ENCODE data around the gene EIF2D.
"Not testable (repeated sequence)": the region's sequence is repeated elsewhere in the genome, so short reads cannot be mapped to it uniquely, and the experiment has no call there.

The EIF2D gene

GRCh38 chr1:206635080-206635977, 23.1 kb upstream of the EIF2D start, which contains the start of gene DYRK3:
TSS of gene DYRK3 (plus strand) at chr1:206635536. CDS start at chr1:206635704, 168 bp downstream.
- peak; percentile 95 for DNase-seq (ENCODE audit: low spot score)

DNA sequence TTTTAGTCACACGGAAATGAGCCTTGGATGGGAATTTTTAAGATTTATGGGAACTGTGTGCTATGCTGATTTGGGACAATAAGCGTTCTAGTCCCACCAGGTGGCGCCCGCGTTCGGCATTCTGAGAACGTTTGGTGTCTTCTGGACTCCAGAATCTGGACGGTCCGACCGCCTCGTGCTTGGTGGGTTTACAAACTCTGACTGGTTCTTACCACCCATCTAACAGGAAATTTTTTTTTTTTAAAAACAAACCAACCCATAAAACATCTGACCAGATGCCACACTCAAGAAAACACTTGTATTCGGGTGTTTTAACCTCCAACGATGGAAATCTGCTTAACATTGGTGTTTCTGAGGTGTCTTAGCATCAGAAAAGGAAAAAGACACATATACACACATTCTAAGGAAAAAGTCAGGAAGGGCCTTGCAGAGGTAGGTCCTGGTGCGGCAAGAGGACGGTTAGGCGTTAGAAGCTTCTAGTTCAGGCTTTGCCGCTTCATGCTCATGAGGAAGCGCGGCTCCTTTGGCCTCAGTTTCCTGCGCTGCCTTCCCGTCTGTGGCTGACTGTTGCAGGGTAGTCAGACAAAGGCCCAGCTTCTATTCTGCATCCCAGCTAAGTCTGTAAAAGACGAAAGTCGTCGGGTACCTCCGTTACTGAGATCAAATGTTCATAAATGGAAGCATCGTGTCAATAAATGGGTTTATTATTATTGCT, 22.3 kb upstream of the EIF2D start:
- peak; percentile 89 for DNase-seq (ENCODE audit: low spot score)

GRCh38 chr1:206633708-206634121, 21.4 kb upstream of the EIF2D start:
- DNase-seq (ENCODE audit: low spot score): no peak

DNA sequence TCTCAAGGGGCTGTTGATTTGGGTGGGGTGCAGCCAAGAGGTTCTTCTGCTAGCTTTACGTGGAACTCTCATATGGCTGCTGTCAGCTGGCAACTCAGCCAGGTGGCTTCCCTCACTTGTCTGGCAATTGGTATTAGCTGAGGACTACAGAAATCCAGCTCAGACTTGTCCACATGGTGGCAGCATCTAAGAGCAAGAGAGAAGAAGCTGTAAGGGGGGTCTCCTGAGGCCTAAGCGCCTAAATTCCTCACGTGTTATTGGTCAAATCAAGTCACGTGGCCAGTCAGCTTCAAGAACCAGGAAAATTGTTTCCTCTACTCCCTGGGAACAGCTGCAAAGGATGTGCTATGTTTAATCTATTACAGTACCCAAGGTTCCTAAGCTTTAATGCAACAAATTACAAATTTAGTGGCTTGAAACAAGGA, 18.8 kb upstream of the EIF2D start:
- peak; percentile 40 for DNase-seq (ENCODE audit: low spot score)

DNA sequence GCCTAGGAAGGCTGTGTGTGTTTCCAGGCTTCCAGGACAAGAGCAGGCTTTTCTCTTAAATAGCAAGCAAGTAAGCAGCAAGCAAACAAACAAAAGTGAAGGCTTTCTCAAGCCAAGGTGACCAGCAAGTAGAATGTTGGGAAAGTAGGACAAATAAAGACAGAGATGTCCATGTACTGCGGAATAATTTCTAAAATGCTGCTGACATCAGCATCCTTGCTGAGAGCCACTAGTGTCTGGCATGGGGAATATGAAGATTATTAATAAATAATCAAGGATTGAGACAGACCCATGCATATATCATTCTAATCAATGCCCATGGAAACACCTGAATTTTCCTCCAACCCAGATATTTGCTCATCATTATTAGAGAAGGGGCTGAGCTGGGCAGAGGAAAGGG, 16.7 kb upstream of the EIF2D start:
- DNase-seq (ENCODE audit: low spot score): no peak

DNA sequence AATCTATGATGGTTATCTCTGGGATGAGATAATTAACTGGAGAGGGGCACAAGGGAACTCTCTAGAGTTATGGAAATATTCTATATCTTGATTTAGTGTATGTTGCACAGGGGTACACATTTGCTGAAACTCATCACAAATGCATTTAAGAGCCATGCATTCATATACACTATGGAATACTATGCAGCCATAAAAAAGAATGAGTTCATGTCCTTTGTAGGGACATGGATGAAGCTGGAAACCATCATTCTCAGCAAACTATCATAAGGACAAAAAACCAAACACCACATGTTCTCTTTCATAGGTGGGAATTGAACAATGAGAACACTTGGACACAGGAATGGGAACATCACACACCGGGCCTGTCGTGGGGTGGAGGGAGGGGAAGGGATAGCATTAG, 14.1 kb upstream of the EIF2D start:
- not testable (repeated sequence) for DNase-seq (ENCODE audit: low spot score)

DNA sequence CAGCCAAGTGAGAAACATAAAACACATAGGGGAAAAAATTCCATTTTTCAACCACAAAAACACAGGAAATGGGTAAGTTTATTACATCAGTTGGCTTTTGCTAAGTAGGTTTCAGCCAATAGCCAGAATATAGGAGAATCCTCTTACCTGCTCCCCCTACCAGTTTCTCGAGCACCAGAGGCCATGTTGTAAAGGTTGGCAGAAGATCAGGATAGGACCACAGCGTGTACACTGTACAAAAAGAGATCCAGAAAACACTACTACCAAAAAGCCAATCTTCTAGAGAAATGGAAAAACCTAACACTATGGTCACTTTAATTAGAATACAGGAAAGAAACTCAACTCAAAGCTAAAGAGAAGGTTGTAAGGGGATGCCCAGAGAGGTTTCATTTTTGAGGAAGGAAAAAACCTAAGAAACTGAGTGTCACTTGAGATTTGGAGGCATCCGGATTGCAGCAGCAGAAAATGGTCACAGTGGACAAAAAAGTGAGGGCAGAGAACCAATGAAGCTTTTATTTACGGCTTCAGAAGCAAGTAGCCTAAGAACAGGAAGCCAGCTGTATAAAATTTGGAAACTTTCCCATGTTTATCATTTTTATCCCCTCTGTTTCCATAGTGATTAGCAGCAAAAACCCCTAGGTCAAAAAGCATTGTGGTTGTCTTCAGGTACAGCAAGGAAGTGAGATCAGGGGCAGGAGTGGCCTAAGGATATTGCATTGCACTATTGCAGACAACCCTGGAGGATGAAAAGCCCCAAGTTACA, 2.9 kb downstream of the EIF2D start:
- no peak for DNase-seq (ENCODE audit: low spot score)

DNA sequence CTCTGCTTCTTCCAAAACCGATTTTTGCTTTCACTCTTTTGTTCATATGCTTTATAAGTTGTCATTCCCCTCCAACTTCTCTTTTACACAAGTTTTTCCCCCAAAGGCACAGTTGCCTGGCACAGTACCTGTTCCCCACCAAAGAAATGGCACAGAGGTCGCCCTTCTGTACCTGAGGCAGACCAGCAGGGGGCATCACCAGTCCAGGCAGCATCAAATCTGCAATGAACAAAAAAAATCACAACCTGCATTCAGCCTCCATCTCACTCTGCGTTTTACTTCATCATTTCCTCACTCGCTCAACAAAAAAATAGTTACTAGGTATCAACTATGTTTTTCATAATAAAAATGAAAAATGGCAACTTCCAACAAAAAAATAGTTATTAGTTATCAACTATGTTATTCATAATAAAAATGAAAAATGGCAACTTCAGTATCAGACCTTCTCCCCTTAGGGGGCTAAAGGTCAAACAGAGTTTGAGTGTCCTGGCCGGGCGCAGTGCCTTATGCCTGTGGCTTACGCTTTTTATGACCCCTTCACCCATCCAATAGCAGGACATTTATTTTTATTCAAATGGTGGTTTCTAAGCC, 4.1 kb downstream of the EIF2D start:
- DNase-seq (ENCODE audit: low spot score): peak; percentile 47

GRCh38 chr1:206606867-206607266, 5.4 kb downstream of the EIF2D start:
- DNase-seq (ENCODE audit: low spot score): peak; percentile 18

DNA sequence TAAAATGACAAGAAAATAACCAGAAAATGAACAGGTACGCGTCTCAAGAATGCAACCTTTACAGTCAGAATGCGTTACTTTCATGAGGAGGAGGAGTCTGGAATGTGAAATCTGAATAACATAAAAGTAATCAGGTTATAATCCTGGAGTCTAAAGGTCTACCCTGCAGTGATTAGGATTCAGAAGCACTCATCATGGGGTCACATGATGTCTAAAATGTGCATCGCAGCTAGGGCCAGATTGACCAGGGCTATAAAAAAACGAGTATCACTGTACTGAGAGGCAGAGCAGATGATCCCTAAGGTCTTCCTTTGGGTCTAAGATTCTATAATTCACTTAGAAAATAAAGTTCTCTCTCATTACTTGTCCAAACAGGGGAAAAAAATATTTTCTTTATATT, 7.4 kb downstream of the EIF2D start:
- no peak for DNase-seq (ENCODE audit: low spot score)

GRCh38 chr1:206600527-206600926, 11.7 kb downstream of the EIF2D start:
- DNase-seq (ENCODE audit: low spot score): no peak

- DNase-seq (ENCODE audit: low spot score): no peak
These were observed 16.0 kb downstream of the EIF2D start for GRCh38 chr1:206596319-206596666.

- DNase-seq (ENCODE audit: low spot score): no peak
These were observed 16.5 kb downstream of the EIF2D start for GRCh38 chr1:206595581-206596318.

DNA sequence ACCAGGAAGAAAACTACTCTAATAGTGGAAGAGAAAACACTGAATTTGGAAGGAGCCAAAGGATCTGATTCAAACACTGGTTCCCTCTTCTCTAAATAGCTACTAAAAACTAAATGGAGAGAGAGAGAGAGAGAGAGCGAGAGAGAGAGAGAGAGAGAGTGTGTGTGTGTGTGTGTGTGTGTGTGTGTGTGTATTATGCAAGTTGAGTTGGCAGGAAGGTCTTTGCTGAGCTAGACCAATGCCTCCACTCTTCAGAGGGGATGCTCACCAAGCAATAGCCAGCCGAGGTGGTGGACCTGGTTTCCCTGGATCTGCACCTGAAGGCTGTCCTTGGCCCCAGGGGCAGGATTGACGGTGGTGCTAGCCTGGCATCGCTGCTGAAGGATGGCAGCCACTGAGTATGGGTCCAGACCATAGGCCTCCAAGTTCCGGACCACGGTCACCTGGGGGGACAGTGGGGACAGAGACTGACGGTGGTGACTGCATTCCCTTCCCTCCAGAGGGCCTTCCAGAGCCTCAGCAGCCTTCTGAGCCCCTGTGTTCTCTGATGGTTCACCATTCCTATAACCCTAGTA, 18.8 kb downstream of the EIF2D start:
- no peak for DNase-seq (ENCODE audit: low spot score)

GRCh38 chr1:206591696-206592095, 20.6 kb downstream of the EIF2D start:
- no peak for DNase-seq (ENCODE audit: low spot score)

GRCh38 chr1:206591226-206591625, 21.0 kb downstream of the EIF2D start:
- no peak for DNase-seq (ENCODE audit: low spot score)

DNA sequence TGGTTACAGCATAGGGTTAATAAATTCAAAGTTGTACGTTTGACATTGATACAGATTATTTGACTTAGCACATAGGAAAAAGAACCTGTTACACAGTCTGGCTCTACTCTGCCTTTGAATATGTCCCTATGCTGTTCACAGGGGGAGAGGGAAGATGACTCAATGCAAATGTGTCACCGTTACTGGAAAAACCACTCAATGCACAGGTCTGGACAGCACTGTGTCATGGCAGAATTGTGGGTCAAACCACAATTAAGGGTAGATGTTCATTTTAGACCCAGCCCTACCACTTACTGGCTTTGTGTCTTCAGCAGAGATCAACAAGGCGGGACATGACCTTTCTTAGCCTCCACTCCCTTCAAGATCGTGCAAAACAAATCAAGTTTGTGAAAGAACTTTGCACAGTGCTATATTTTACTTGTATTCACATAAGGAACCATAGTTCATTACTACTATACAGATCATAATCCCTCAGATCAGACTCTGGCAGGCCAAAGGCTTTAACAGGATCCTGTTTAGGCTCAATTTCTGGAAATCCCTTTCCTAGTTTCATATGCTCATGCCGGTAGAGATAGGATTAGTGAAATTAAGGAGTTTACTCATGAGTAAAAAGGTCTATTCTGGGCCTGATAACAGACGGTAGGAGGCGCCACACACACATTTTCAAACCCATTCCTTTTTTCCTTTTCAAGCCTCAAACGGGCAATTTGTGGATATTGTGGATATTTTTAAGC, 22.1 kb downstream of the EIF2D start:
- DNase-seq (ENCODE audit: low spot score): peak; percentile 15

DNA sequence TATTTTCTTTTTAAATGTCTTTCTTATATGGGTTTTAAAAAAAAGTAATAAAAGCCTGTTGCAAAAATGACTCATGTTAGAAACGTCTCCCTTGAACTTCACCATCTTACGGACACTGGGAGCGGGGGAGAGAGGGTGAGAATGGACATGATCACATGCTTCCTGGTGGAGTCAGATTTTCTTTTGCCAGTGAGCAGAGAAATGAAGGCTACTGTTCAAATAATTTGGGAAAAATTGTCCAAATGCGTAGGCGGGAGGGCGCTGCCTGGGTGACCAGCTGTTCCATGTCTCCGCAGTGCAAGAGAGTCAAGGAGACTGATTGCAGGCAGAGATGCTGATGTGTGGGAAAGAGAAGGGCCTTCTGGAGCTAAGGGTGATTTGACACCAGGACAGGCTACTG, 23.1 kb downstream of the EIF2D start:
- no peak for DNase-seq (ENCODE audit: low spot score)

- no peak for DNase-seq (ENCODE audit: low spot score)
These were observed 23.8 kb downstream of the EIF2D start for GRCh38 chr1:206588492-206588891.

- no peak for DNase-seq (ENCODE audit: low spot score)
These were observed 24.4 kb downstream of the EIF2D start for GRCh38 chr1:206587904-206588303.
